ENCODE measurements around the gene DFFB. TPM values are rescaled to one million over a fixed set of nuclear protein-coding genes. Genes with fewer than 3 reads are reported as not detected.

Gene DFFB
- total and polyA plus RNA-seq, 9 of the 15 experiments (the other 6 are each of a cell fraction or from before 2014, with no cell fraction given) = 2.3 to 15.8 (median 11.5) TPM

GRCh38 chr1:3924825-3925220 is 67.5 kb downstream of the DFFB start:
- no peak overlapping the region for H3K27ac ChIP-seq (ENCODE audit: extremely low read depth, low read depth, low read length)
- BruUV-seq (replicated peaks) = no TSS peak
- FAIRE-seq (no peak), ATAC-seq (no peak), DNase-seq (ENCODE audit: extremely low read depth in 1 of 4, low spot score in 3 of 4) (no peak)
- no peak overlapping the region for H3K4me2 ChIP-seq (ENCODE audit: insufficient read depth, low read length)
- ChIA-PET CTCF (ENCODE audit: low intra/inter-chr PET ratio) (interaction anchor here (0.6 kb wide), 1 partner anchor 123 kb away, joined by 3 read pairs; no protein-coding TSS in a partner anchor), POLR2A (no interaction called here)
- H3K9me1 ChIP-seq (ENCODE audit: control insufficient read depth, insufficient read depth, low read length) = no peaks in the 10 kb centered on the region
- no peak overlapping the region for H3K4me3 ChIP-seq
- in situ Hi-C loops (cut with MboI) = no loop called here
- intact Hi-C loops (cut with micrococcal nuclease) = no loop called here
- H3K9me3 ChIP-seq (replicated peaks; ENCODE audit: control insufficient read depth, insufficient read depth, low read depth, low read length) = peaks cover 2% of the 10 kb centered on the region; the same call in 1 of the 2 replicates
- H4K20me1 ChIP-seq (replicated peaks; ENCODE audit: control insufficient read depth, insufficient read depth, low read length) = no peaks in the 10 kb centered on the region
- WGBS (ENCODE audit: insufficient coverage, low coverage, missing lambda C conversion rate) = 2% methylated on average over 3 of the region's 3 CpGs
- H3K4me1 ChIP-seq (replicated peaks in 1 of 2; ENCODE audit: control insufficient read depth in 2 of 2, insufficient read depth in 2 of 2, low read length in 2 of 2) = no peaks in the 10 kb centered on the region; a peak in 1 of 5 replicates
- peaks cover 0 to 26% of the 10 kb centered on the region in 2 experiments; a peak in 2 of 5 replicates for H3K27me3 ChIP-seq (ENCODE audit: control insufficient read depth in 2 of 2, insufficient read depth in 2 of 2, low read length in 2 of 2)
- H3K36me3 ChIP-seq (ENCODE audit: control insufficient read depth, insufficient read depth, low read length) = no peaks in the 10 kb centered on the region
- H3K9ac ChIP-seq (ENCODE audit: insufficient read depth in 1 of 2, low read depth in 2 of 2, low read length in 2 of 2) = no peak overlapping the region
- H2AFZ ChIP-seq (ENCODE audit: low read depth, low read length) = no peak overlapping the region
- no peaks in the 10 kb centered on the region for H3K79me2 ChIP-seq (ENCODE audit: control insufficient read depth, insufficient read depth, low read length)
- TF ChIP-seq, protein P1, sequence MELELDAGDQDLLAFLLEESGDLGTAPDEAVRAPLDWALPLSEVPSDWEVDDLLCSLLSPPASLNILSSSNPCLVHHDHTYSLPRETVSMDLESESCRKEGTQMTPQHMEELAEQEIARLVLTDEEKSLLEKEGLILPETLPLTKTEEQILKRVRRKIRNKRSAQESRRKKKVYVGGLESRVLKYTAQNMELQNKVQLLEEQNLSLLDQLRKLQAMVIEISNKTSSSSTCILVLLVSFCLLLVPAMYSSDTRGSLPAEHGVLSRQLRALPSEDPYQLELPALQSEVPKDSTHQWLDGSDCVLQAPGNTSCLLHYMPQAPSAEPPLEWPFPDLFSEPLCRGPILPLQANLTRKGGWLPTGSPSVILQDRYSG (tag; conservative IDR thresholded peaks at IDR 0.05; ENCODE audit: low read depth) = no peak
- TF ChIP-seq POU5F1 (IDR thresholded peaks at IDR 0.05; ENCODE audit: borderline replicate concordance, low read depth, low read length, partially characterized antibody) (no peak), POLR2A (conservative IDR thresholded peaks at IDR 0.05) (no peak)
- TF ChIP-seq, protein P2, sequence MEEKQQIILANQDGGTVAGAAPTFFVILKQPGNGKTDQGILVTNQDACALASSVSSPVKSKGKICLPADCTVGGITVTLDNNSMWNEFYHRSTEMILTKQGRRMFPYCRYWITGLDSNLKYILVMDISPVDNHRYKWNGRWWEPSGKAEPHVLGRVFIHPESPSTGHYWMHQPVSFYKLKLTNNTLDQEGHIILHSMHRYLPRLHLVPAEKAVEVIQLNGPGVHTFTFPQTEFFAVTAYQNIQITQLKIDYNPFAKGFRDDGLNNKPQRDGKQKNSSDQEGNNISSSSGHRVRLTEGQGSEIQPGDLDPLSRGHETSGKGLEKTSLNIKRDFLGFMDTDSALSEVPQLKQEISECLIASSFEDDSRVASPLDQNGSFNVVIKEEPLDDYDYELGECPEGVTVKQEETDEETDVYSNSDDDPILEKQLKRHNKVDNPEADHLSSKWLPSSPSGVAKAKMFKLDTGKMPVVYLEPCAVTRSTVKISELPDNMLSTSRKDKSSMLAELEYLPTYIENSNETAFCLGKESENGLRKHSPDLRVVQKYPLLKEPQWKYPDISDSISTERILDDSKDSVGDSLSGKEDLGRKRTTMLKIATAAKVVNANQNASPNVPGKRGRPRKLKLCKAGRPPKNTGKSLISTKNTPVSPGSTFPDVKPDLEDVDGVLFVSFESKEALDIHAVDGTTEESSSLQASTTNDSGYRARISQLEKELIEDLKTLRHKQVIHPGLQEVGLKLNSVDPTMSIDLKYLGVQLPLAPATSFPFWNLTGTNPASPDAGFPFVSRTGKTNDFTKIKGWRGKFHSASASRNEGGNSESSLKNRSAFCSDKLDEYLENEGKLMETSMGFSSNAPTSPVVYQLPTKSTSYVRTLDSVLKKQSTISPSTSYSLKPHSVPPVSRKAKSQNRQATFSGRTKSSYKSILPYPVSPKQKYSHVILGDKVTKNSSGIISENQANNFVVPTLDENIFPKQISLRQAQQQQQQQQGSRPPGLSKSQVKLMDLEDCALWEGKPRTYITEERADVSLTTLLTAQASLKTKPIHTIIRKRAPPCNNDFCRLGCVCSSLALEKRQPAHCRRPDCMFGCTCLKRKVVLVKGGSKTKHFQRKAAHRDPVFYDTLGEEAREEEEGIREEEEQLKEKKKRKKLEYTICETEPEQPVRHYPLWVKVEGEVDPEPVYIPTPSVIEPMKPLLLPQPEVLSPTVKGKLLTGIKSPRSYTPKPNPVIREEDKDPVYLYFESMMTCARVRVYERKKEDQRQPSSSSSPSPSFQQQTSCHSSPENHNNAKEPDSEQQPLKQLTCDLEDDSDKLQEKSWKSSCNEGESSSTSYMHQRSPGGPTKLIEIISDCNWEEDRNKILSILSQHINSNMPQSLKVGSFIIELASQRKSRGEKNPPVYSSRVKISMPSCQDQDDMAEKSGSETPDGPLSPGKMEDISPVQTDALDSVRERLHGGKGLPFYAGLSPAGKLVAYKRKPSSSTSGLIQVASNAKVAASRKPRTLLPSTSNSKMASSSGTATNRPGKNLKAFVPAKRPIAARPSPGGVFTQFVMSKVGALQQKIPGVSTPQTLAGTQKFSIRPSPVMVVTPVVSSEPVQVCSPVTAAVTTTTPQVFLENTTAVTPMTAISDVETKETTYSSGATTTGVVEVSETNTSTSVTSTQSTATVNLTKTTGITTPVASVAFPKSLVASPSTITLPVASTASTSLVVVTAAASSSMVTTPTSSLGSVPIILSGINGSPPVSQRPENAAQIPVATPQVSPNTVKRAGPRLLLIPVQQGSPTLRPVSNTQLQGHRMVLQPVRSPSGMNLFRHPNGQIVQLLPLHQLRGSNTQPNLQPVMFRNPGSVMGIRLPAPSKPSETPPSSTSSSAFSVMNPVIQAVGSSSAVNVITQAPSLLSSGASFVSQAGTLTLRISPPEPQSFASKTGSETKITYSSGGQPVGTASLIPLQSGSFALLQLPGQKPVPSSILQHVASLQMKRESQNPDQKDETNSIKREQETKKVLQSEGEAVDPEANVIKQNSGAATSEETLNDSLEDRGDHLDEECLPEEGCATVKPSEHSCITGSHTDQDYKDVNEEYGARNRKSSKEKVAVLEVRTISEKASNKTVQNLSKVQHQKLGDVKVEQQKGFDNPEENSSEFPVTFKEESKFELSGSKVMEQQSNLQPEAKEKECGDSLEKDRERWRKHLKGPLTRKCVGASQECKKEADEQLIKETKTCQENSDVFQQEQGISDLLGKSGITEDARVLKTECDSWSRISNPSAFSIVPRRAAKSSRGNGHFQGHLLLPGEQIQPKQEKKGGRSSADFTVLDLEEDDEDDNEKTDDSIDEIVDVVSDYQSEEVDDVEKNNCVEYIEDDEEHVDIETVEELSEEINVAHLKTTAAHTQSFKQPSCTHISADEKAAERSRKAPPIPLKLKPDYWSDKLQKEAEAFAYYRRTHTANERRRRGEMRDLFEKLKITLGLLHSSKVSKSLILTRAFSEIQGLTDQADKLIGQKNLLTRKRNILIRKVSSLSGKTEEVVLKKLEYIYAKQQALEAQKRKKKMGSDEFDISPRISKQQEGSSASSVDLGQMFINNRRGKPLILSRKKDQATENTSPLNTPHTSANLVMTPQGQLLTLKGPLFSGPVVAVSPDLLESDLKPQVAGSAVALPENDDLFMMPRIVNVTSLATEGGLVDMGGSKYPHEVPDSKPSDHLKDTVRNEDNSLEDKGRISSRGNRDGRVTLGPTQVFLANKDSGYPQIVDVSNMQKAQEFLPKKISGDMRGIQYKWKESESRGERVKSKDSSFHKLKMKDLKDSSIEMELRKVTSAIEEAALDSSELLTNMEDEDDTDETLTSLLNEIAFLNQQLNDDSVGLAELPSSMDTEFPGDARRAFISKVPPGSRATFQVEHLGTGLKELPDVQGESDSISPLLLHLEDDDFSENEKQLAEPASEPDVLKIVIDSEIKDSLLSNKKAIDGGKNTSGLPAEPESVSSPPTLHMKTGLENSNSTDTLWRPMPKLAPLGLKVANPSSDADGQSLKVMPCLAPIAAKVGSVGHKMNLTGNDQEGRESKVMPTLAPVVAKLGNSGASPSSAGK (IDR thresholded peaks at IDR 0.05) = no peak
- TF ChIP-seq, protein P3, sequence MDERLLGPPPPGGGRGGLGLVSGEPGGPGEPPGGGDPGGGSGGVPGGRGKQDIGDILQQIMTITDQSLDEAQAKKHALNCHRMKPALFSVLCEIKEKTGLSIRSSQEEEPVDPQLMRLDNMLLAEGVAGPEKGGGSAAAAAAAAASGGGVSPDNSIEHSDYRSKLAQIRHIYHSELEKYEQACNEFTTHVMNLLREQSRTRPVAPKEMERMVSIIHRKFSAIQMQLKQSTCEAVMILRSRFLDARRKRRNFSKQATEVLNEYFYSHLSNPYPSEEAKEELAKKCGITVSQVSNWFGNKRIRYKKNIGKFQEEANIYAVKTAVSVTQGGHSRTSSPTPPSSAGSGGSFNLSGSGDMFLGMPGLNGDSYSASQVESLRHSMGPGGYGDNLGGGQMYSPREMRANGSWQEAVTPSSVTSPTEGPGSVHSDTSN (CRISPR knock-in tag; IDR thresholded peaks at IDR 0.05; ENCODE audit: low read depth) = no peak
- TF ChIP-seq, protein P3 (tag; conservative IDR thresholded peaks at IDR 0.05; ENCODE audit: low read depth) = no peak

All from K562 (cell line).